PFSK-1 (cell line): Measurements from ENCODE around the gene MAN1C1.

ENCODE experiments used
- FOXP2 ChIP-seq: optimal IDR thresholded peaks from 2 replicates; pipeline ENCODE3; 2011; ENCODE audit warnings: borderline replicate concordance, control low read depth, inconsistent platforms; ENCODE audit not compliant: insufficient read depth; ENCODE audit errors: extremely low read length, extremely low read depth
- POLR2AphosphoS5 ChIP-seq: IDR thresholded peaks from 2 replicates; pipeline ENCODE4 v1.6.1; 2012; ENCODE audit warnings: low read depth, mild to moderate bottlenecking, control low read depth, low read length, moderate library complexity
- REST ChIP-seq, 2 experiments: IDR thresholded peaks; 2 replicates each; pipeline versions ENCODE4 v1.6.1 to v1.8.0; 2011 to 2012; ENCODE audit warnings: low read depth in 2 of 2, low read length in 2 of 2, control low read depth in 1 of 2, inconsistent platforms in 1 of 2, mild to moderate bottlenecking in 1 of 2, moderate library complexity in 1 of 2; ENCODE audit not compliant: insufficient read depth in 1 of 2
- SIN3A ChIP-seq: IDR thresholded peaks from 2 replicates; pipeline ENCODE4 v1.6.1; 2012; ENCODE audit warnings: mild to moderate bottlenecking, low read length, moderate library complexity, borderline replicate concordance; ENCODE audit not compliant: insufficient read depth
- TAF1 ChIP-seq: IDR thresholded peaks from 2 replicates; pipeline ENCODE4 v1.6.1; 2012; ENCODE audit warnings: low read length, control low read depth, borderline replicate concordance; ENCODE audit not compliant: insufficient read depth

Gene MAN1C1

GRCh38 chr1:25729790-25730644, 113.4 kb downstream of the MAN1C1 start:
- no peak for TF ChIP-seq FOXP2
- TF ChIP-seq REST (IDR thresholded peaks at IDR 0.05; ENCODE audit: insufficient read depth in 1 of 2, low read depth in 2 of 2, low read length in 2 of 2) = no peak

- TF ChIP-seq FOXP2 (no peak), POLR2AphosphoS5 (no peak), TAF1 (no peak), SIN3A (no peak), REST (IDR thresholded peaks at IDR 0.05; ENCODE audit: insufficient read depth in 1 of 2, low read depth in 2 of 2, low read length in 2 of 2) (no peak)
These were observed 114.6 kb downstream of the MAN1C1 start for GRCh38 chr1:25731148-25731547.

- TF ChIP-seq TAF1 (no peak), REST (IDR thresholded peaks at IDR 0.05; ENCODE audit: insufficient read depth in 1 of 2, low read depth in 2 of 2, low read length in 2 of 2) (no peak), SIN3A (no peak), FOXP2 (no peak), POLR2AphosphoS5 (no peak)
These were observed 115.2 kb downstream of the MAN1C1 start for GRCh38 chr1:25731626-25732370.

DNA sequence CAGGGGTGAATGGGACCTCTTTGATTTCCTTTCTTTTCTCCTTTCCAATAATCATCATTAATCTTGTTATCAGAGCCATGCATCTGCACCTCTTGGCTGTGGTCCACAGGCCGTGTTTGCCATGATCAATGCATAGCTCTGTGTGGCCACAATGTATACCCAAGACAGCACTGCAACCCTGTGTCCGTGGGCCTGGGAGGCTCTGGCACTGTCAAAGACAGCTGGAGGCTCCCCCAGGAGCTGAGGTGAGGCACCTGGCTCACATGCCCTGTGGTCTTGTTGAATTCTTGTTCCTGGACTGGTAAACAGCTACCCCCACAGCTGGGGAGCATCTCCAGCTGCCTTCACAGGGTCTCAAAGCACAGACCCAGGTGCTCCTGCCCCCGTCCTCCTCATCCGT, 116.2 kb downstream of the MAN1C1 start:
- TF ChIP-seq POLR2AphosphoS5 (no peak), FOXP2 (no peak), SIN3A (no peak), TAF1 (no peak), REST (IDR thresholded peaks at IDR 0.05; ENCODE audit: insufficient read depth in 1 of 2, low read depth in 2 of 2, low read length in 2 of 2) (no peak)
